ENCODE data around the gene MORC4. TPM values are rescaled to one million over a fixed set of nuclear protein-coding genes. Genes with fewer than 3 reads are reported as not detected.
"Not testable (repeated sequence)": the region's sequence is repeated elsewhere in the genome, so short reads cannot be mapped to it uniquely, and the experiment has no call there.

Gene MORC4
- 6.6 TPM for total RNA-seq

- peak; percentile 71 for DNase-seq
These were observed at the start of gene MORC4 for GRCh38 chrX:107000013-107000515. MORC4 (minus strand) TSS chrX:107000212; CDS start chrX:106999969, 243 bp downstream.

DNA sequence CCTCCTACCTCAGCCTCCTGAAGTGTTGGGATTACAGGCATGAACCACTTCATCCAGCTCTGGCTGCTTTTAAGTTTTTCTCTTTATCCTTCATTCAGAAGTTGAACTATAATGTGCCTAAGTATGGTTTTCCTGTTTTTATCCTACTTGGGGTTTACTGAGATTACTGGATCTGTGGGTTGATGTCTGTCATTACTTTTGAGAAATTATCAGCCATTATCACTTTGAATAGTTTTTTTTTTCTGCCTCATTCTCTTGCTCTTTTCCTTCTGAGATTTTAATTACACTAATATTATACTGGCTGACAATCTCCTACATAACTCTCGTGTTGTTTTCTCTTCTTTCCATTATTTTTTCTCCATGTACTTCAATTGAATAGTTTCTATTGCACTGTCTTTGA lies 47.6 kb upstream of the MORC4 start:
- DNase-seq, result no peak

DNA sequence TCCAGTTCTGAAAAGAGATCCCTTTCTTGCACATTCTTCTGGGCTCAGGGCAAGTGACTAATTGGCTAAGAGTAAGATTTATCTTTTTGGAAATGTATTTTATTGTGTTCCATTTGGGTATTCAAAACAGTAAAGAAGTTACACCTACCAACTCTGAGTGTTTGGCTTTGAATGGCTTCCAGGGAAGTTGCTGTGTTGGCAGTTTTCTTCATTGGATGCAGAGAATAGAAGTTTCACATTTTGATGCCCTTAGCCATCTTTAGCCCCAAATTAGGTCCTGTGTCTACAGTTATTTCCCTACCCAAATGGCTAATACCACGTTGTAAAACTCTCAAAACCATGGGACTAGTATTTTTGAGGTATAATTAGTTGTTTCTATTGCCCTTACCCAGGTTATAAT lies 29.7 kb upstream of the MORC4 start:
- DNase-seq, result no peak

DNA sequence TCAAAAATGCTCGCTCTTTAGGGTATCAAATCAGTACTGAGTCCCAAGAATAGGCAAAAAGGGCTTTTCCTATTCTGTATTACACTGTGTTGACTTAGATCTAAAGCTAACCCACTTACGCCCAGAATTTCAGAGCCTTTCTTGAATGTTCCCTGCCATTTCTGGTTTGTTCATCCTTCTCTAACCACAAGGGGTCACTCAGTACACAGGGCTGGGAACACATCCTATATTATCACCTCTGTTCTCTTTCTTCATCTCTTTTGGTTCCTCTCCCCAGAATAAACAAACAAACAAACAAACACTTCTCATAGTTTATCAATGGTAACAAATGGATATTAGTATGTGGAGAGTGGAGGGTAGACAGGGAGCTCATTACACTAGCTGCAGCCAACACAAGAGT lies 25.5 kb upstream of the MORC4 start:
- no peak for DNase-seq

DNA sequence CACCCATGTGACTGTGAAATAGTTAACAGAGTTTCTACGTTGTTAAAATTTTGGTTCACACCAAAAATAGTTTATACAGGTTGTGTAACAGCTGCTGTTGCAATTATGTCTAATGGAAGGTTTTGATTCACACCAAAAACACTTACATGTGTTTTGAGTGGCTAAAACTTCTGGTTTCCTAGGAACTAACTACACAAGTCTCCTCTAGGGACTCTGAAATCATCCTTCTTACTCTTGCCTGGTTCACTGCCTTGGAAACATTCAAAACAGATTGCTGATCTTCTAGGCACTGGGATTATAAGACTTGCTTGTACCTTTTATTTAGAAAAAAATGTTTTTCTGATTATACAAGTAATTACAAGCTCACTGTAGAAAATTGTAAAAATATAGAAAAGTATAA lies 14.9 kb upstream of the MORC4 start:
- no peak for DNase-seq

GRCh38 chrX:107008034-107008433 lies 8.0 kb upstream of the MORC4 start:
- DNase-seq, result no peak

- peak; percentile 12 for DNase-seq
These were observed 723 bp downstream of the MORC4 start for GRCh38 chrX:106999002-106999975.

DNA sequence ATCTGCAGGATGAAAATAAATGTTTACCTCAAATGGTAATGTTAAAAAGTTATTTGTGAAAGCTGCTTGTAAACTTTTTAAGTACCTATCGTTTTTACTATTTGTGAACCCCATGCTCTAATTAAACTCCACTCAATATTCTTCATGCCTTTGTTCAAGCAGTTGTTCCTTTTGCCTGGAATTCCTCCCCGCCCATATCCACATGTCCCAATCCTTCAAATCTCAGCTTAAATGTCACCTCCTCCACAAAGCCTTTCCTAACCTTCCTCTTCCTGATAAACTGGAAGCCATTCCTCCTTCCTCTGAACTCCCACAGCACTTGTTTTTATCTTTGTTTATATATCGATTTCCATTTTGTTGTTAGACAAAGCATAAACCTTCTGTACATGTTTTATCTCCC lies 2.4 kb downstream of the MORC4 start:
- DNase-seq, result no peak

- no peak for DNase-seq
These were observed 4.3 kb downstream of the MORC4 start for GRCh38 chrX:106995678-106996077.

DNA sequence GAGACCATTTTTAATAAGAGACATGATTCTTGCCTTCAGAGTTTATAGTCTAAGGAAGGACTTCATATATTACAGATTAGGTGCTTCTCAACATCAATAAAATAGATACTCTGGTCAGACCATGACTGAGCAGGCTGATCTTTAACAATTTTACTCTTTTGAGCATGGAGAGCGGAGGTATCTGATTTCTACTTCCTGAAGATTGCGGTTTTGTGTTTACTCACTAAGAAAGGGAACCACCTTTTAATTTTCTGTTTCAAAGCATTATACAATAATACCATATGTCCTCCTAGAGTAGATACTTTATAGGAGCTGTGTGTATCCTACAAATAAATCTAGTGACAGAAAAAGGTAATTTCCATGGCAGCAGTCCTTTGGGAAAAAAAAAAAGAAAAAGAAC lies 12.5 kb downstream of the MORC4 start:
- DNase-seq, result no peak

GRCh38 chrX:106980952-106981626 lies 18.9 kb downstream of the MORC4 start:
- no peak for DNase-seq

DNA sequence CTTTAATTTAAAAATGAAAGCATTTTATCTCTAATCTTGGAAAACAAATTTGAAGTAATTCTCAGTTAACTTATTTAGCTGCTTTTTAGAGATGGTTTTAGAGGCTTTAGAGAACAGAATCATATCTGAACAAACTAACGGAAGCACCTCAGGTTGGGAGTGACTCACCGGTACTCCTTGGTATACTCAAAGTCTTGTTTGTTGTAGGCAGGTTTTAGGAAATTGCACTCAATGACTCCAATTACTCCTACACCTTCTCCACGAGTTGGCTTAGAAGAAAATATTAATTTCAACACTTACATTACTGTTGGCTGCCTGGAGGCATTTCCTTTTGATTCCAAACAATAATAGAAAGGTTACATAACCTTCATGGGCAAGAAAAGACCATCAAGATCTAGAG lies 23.6 kb downstream of the MORC4 start:
- DNase-seq, result no peak

DNA sequence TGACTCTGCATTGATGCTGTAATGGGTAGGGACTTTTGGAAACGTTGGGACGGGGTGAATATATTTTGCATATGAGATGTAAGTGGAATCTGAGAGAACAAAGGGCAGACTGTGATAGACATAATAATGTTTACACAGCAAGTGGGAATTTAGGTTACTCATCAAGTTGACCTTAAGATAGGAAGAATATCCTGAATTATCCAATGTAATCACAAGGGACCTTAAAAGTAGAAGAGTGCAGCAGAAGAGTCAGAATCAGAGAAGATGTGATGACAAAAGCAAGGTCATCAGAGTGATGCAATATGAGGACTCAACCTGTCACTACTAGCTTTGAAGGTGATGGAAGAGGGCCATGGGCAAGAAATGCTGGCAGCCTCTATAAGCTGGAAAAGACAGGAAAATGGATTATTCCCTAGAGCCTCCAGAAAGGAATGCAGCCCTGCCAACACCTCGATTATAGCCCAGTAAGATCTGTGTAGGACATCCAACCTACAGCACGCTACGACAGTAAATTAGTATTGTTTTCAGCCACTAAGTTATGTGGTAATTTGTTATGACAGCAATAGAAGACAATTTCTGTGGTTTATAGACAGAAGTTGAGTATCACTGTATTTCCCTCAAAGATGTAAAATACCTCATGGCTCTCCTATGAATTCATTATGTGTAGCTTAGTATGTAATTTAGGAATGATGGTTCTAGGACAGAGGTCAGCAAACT lies 26.4 kb downstream of the MORC4 start:
- no peak for DNase-seq

DNA sequence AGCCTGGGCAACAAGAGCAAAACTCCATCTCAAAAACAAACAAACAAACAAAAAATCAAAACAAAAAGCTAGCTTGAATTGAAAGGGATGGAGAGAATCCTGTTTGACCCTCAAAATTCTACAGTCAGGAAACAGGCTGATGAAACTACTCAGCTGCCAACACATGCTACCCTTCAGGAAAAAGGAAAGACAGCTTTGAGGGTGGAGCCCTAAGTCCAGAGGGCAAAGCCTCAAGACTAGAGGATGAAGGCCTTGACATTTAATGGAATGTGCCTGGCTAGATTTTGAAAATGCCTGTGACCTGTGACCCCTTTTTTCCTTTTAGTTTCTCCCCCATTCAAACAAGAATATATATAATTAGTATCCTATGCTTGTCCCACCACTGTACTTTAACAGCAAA lies 27.1 kb downstream of the MORC4 start:
- no peak for DNase-seq

GRCh38 chrX:106966547-106966946 lies 33.5 kb downstream of the MORC4 start:
- DNase-seq, result not testable (repeated sequence)

GRCh38 chrX:106964290-106964689 lies 35.7 kb downstream of the MORC4 start:
- no peak for DNase-seq

DNA sequence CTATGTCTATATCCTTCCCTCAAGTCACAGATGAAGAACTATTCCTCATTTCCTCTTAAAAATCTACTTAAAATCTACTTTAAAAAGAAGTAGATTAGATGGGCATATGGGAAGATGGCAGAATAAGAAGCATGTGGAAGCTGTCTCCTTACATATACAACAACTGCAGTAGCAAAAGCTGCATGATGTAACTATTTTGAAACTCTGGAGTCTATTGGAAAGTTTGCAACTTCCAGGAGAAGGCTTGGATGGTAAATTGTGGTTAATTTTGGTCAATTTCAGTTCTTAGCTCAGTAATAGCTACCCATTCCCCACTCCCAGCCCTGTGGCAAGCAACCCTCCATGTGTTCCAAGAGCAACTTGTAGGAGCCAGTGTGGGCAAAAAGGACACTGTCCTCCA lies 36.9 kb downstream of the MORC4 start:
- no peak for DNase-seq

- DNase-seq, result no peak
These were observed 40.1 kb downstream of the MORC4 start for GRCh38 chrX:106959901-106960300.

DNA sequence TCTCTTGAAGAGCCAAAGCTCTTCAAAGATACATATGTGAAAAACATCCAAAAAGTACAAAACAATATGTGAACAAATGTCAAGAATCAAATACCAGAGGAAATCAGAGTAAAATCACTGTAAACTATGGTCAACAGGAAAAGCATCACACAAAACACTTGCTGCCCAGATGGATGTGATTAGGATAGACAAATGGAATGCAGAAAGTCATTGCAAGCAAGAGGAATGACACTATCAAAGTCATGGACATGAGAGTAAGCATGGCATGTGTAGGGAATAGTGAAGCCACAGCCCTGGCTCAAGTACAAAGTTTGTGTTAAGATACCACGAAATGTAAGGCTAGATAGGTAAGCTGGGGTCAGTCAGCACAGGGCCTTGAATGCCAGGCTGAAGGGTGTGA lies 42.2 kb downstream of the MORC4 start:
- no peak for DNase-seq

DNA sequence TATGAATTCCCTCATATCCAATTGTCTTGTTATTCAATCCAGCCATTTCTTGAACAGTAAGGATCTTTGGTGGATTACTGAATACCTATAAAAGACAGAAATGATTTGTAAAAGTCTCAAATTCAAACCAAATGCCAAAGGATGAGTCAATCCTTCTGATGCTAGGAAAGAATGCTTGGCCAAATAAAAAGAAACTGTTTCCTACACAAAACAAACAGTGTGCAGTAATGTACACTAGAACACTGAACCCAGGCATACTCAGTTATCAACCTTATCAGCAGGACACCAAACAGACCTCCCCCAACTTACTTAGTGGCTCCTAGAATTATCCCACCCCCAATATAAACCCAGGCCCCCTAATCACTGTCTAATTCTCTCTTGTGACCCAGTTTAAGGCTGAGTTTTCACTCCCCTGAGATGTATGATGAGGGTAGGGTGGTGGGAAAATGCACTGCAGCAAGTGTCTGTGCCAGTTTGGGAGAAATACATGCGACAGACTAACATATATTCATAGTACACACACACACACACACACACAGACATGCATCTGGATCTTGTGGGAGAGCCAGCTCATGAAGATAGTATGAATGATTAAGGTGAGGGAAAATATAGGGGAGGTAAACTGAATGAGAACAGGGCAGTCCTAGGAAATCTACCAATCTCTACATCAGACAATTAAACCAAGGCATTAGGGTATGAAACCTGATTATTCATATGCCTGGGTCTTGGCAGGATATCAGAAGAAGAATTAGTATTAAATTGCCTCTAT lies 44.8 kb downstream of the MORC4 start:
- DNase-seq, result no peak

DNA sequence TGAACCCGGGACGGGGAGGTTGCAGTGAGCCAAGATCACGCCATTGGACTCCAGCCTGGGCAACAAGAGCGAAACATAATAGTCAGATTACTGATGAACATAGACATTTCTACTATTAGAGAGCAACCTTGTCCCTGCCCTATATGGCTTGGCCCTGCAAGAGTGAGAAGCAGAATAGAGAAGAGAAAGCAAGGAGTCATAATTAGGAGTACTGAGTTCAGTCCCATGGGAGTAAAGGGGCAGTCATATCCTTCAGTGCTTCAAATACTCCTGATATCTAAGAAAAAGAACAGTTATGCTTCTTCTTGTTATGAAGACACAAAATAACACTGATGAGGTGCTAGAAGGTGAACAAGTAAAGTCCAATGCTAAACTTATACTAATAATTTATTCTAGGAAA lies 46.0 kb downstream of the MORC4 start:
- DNase-seq, result no peak

- DNase-seq, result no peak
These were observed 47.0 kb downstream of the MORC4 start for GRCh38 chrX:106952988-106953387.

Data from occipital lobe (tissue), 2 donors.